Measurements from ENCODE around the gene GRM8. TPM values are rescaled to one million over a fixed set of nuclear protein-coding genes. Genes with fewer than 3 reads are reported as not detected.

GRM8 gene
- total RNA-seq, 6 experiments from 2014 or later: not detected

- Mint-ChIP-seq H3K4me1 (ENCODE audit: low read depth) (no peaks in the 10 kb centered on the region), H3K27me3 (ENCODE audit: insufficient read depth) (no peaks in the 10 kb centered on the region; the same call in 1 of the 2 replicates)
Measured at GRCh38 chr7:126805351-126805750, 447.4 kb downstream of the GRM8 start.

GRCh38 chr7:126804604-126805003 is 448.1 kb downstream of the GRM8 start:
- Mint-ChIP-seq H3K9me3 (no peaks in the 10 kb centered on the region), H3K36me3 (ENCODE audit: low read depth) (no peaks in the 10 kb centered on the region), H3K4me1 (ENCODE audit: low read depth) (no peaks in the 10 kb centered on the region), H3K4me3 (no peak overlapping the region), H3K27ac (no peak overlapping the region), H3K27me3 (ENCODE audit: insufficient read depth) (no peaks in the 10 kb centered on the region; the same call in 1 of the 2 replicates)
- no peak for DNase-seq
- TF ChIP-seq CTCF (IDR thresholded peaks at IDR 0.05): no peak

More at GRCh38 chr7:126805351-126805750, 447.4 kb downstream of the GRM8 start:
- TF ChIP-seq CTCF (IDR thresholded peaks at IDR 0.05): no peak
- no peak for DNase-seq
- H3K27ac Mint-ChIP-seq: no peak overlapping the region
- no peak overlapping the region for H3K4me3 Mint-ChIP-seq
- no peaks in the 10 kb centered on the region for H3K9me3 Mint-ChIP-seq
- H3K36me3 Mint-ChIP-seq (ENCODE audit: low read depth): no peaks in the 10 kb centered on the region

GRCh38 chr7:126803990-126804389 is 448.8 kb downstream of the GRM8 start:
- no peaks in the 10 kb centered on the region; the same call in 1 of the 2 replicates for H3K27me3 Mint-ChIP-seq (ENCODE audit: insufficient read depth)
- H3K4me3 Mint-ChIP-seq: no peak overlapping the region
- DNase-seq: no peak
- TF ChIP-seq CTCF (IDR thresholded peaks at IDR 0.05): no peak
- no peaks in the 10 kb centered on the region for H3K4me1 Mint-ChIP-seq (ENCODE audit: low read depth)
- no peaks in the 10 kb centered on the region for H3K9me3 Mint-ChIP-seq
- H3K36me3 Mint-ChIP-seq (ENCODE audit: low read depth): no peaks in the 10 kb centered on the region
- H3K27ac Mint-ChIP-seq: no peak overlapping the region

GRCh38 chr7:126803060-126803665 is 449.6 kb downstream of the GRM8 start:
- TF ChIP-seq CTCF (IDR thresholded peaks at IDR 0.05): peak; percentile 84
- Mint-ChIP-seq H3K27ac (no peak overlapping the region), H3K9me3 (no peaks in the 10 kb centered on the region), H3K4me3 (no peak overlapping the region), H3K36me3 (ENCODE audit: low read depth) (no peaks in the 10 kb centered on the region), H3K27me3 (ENCODE audit: insufficient read depth) (no peaks in the 10 kb centered on the region; the same call in 1 of the 2 replicates), H3K4me1 (ENCODE audit: low read depth) (no peaks in the 10 kb centered on the region)
- DNase-seq: peak; percentile 67

- Mint-ChIP-seq H3K27ac (no peak overlapping the region), H3K4me1 (ENCODE audit: low read depth) (no peaks in the 10 kb centered on the region), H3K4me3 (no peak overlapping the region), H3K9me3 (no peaks in the 10 kb centered on the region), H3K36me3 (ENCODE audit: low read depth) (no peaks in the 10 kb centered on the region), H3K27me3 (ENCODE audit: insufficient read depth) (no peaks in the 10 kb centered on the region)
- no peak for TF ChIP-seq CTCF (IDR thresholded peaks at IDR 0.05)
- DNase-seq: no peak
Measured at GRCh38 chr7:126801733-126802132, 451.0 kb downstream of the GRM8 start.
